Measurements from ENCODE around the gene OCIAD1.

GRCh38 chr4:48816971-48817370 is 13.9 kb upstream of the OCIAD1 start:
- no peak for TF ChIP-seq POLR2A (IDR thresholded peaks at IDR 0.05; ENCODE audit: low read depth)
- TF ChIP-seq CTCF (IDR thresholded peaks at IDR 0.05) = no peak
- TF ChIP-seq POLR2AphosphoS5 (IDR thresholded peaks at IDR 0.05) = no peak
